HFF-Myc (cell line): ENCODE measurements around the gene TAL1.

Experiments
- DNase-seq: peaks from one replicate; pipeline ENCODE4 v3.0.0-alpha.2; 2011; ENCODE audit warnings: low read depth; ENCODE audit errors: extremely low read depth
- H3K4me3 ChIP-seq: replicated peaks from 2 replicates; pipeline ENCODE4 v1.5.1; 2011; ENCODE audit warnings: low read depth, mild to moderate bottlenecking, control low read depth, low read length
- TF ChIP-seq, protein P1 (sequence below): IDR thresholded peaks from 2 replicates; pipeline ENCODE4 v1.5.1; 2012; ENCODE audit warnings: mild to moderate bottlenecking, low read depth, low read length, control low read depth; ENCODE audit errors: missing control alignments

The TAL1 gene

DNA sequence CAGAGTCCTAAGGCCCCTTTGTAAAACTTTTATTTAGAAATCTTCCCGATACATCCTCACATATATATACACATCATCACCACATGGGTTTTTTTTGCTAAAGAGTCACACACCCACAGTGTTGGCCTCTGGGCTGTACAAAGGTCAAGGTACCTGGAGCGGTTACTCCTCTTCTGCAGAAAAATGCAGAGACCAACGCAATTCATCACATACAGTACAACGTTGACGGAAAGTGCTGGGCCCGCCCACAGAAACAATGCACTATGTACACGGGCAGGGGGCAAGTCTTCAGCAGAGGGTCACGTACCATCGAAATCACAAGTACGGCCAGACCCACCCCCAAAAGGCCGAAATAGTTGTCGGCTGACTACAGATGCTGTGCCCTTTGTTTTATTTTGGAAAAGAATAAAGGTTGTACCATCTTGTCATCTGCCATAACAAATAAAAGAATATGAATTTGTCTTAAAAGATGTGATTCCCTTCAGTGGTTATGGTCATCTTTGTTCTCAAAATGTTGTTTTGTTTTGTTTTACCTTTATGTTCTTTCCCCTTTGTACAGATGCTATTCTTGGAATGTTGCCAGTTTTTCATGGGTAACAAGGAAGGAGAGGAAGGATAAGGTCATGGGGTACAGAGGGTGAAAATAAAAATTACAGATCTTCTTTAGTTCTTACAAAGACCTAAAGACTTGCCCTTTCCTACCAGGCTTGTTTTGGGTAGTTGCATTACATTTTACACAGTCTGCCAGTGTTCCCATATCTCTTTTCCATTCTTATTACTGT lies 15.6 kb downstream of the TAL1 start:
- no peak overlapping the region for H3K4me3 ChIP-seq
- TF ChIP-seq, protein P1, sequence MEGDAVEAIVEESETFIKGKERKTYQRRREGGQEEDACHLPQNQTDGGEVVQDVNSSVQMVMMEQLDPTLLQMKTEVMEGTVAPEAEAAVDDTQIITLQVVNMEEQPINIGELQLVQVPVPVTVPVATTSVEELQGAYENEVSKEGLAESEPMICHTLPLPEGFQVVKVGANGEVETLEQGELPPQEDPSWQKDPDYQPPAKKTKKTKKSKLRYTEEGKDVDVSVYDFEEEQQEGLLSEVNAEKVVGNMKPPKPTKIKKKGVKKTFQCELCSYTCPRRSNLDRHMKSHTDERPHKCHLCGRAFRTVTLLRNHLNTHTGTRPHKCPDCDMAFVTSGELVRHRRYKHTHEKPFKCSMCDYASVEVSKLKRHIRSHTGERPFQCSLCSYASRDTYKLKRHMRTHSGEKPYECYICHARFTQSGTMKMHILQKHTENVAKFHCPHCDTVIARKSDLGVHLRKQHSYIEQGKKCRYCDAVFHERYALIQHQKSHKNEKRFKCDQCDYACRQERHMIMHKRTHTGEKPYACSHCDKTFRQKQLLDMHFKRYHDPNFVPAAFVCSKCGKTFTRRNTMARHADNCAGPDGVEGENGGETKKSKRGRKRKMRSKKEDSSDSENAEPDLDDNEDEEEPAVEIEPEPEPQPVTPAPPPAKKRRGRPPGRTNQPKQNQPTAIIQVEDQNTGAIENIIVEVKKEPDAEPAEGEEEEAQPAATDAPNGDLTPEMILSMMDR = no peak
- DNase-seq = no peak

DNA sequence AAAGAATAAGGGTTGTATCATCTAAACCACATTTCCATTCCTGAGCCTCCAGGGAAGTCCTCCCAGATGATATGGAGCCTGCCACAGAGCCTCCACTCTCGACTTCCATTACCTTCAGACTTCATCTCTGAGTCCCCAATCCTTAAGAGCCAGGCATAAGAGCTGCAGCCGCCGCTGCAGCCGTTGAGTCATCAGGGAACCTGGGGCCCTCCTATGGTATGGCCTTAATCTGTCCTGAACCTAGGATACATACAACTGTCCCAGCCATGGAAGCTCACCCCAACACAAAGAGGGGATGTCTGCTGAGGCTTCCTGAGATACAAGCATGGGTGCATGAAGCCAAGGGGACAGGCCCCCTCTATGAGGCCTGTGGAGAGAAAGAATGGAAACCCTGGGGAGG lies 16.3 kb downstream of the TAL1 start:
- H3K4me3 ChIP-seq = no peak overlapping the region
- no peak for DNase-seq
- TF ChIP-seq, protein P1 = no peak

DNA sequence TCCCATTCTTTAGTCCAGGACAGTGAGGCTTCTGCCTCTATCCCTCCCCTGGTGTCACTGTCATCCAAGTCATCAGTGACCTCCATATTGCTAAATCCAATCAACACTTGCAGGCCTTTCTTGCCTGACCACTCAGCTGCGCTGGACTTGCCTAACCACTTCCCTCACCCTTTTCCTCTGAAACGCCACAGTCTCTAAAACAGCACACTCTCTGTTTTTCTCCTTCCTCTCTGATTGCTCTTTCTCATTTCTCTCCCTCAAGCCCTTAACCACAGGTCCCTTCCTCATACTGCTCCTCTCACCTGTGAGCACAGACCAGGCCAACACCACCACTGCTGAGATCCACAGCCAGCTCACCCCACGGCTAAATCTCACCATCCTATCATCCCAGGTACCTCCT lies 17.5 kb downstream of the TAL1 start:
- no peak overlapping the region for H3K4me3 ChIP-seq
- no peak for DNase-seq
- TF ChIP-seq, protein P1 = no peak

DNA sequence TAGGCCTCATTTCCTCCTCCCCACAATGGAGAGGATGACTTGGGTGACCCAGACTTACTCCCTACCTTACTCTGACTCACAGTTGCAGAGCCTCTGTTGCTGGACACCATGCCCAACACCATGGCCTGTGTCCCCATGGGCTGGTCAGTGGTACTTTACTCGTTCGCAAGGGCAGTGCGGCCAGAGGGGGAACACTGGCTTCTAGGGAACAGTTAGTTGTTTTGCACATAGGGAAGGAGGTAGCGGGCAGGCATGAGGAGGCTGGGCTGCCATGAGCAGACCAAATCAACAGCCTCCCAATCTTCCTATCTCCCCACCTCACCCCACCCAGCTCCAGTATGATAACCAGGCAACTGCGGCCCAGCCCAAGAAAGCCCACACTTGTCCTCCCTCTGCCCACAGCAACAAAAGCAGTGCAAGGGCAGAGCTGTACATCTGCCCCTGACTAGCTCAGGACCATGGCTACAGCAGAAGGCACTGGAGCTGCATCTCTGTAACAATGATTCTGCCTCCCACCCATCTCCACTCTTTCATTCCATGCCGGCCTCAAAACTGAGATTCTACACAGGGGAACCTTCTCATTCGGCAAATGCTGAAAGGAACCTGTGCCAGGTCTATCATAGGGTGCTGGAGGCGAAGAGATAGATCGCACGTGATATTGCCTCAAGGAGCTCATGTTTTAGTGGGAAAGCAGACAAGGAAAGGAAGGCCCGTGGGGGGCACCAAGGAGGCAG lies 18.6 kb downstream of the TAL1 start:
- no peak overlapping the region for H3K4me3 ChIP-seq
- no peak for DNase-seq
- TF ChIP-seq, protein P1 = no peak

DNA sequence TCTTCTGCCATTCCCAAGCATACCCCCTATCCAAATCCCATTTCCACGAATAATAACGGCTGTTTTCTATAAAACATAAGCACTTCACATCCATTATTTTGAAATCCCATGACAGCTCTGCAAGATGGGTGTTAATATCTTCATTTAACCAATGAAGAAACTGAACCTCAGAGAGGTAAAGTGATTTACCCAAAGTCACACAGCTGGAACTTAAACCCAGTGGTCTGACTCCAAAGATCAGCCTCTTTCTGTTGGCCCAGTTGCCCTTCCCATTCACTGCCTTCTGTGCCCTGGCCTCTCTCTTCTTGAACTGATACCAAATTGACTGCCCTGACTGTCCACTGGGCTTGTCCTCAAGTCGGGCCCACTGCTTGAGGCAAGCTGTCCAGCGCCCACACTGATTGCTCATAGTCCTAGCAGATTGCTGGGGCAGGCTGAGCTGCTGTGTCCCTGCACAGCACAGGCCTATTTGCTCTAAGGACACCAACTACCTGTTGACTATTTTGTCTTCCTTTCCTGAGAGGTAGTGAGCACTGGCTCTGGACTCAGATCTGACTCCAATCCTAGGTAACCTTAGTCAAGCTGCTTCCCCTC lies 19.3 kb downstream of the TAL1 start:
- H3K4me3 ChIP-seq = no peak overlapping the region
- TF ChIP-seq, protein P1 = no peak
- no peak for DNase-seq

DNA sequence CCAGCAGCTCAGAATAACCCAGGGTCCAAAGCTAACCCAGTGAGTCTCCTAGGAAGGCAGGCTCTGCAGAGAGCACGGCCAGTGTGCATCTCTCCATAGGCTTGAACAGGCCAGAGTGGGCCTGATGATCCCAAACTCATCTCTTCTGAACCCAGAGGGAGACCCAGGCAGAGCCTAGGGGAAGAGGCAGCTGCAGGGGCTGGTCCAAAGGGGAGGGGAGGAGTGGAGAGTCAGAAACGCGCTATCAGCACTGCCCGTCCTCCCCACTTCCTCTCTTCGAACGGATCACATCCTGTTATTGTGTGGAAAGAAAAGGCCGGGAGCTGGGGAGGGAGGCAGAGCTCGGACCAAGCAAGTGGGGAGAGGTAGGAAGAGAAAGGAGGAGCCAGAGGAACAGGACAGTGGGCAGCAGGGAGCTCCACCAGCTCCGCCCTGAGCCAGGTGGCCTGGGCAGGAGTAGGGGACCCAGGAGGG lies 20.2 kb downstream of the TAL1 start:
- DNase-seq = no peak

More for the DNA sequence above, 20.2 kb downstream of the TAL1 start:
- H3K4me3 ChIP-seq = no peak overlapping the region
- TF ChIP-seq, protein P1 = no peak
